Measurements from ENCODE around the gene LYSMD1. TPM values are rescaled to one million over a fixed set of nuclear protein-coding genes. Genes with fewer than 3 reads are reported as not detected.

The LYSMD1 gene
- total RNA-seq, 6 experiments from 2014 or later, result 5.0 to 6.6 (median 6.0) TPM

- Mint-ChIP-seq H3K36me3 (ENCODE audit: low read depth) (peaks cover 18% of the 10 kb centered on the region), H3K27me3 (ENCODE audit: insufficient read depth) (peaks cover 5% of the 10 kb centered on the region), H3K4me1 (ENCODE audit: low read depth) (peaks cover 24% of the 10 kb centered on the region), H3K27ac (peak overlapping the region; percentile 98), H3K4me3 (peak overlapping the region; percentile 100), H3K9me3 (no peaks in the 10 kb centered on the region)
- no peak for DNase-seq
- TF ChIP-seq CTCF (IDR thresholded peaks at IDR 0.05), result no peak
These were observed 1.4 kb upstream of the LYSMD1 start for GRCh38 chr1:151167116-151167515.

- peak overlapping the region; percentile 98 for H3K27ac Mint-ChIP-seq
- peak; percentile 80 for DNase-seq
- H3K9me3 Mint-ChIP-seq, result no peaks in the 10 kb centered on the region
- peaks cover 18% of the 10 kb centered on the region for H3K36me3 Mint-ChIP-seq (ENCODE audit: low read depth)
- H3K4me1 Mint-ChIP-seq (ENCODE audit: low read depth), result peaks cover 24% of the 10 kb centered on the region
- H3K4me3 Mint-ChIP-seq, result peak overlapping the region; percentile 100
- TF ChIP-seq CTCF (IDR thresholded peaks at IDR 0.05), result no peak
- peaks cover 3% of the 10 kb centered on the region for H3K27me3 Mint-ChIP-seq (ENCODE audit: insufficient read depth)
These were observed 829 bp upstream of the LYSMD1 start for GRCh38 chr1:151166505-151166956.

- Mint-ChIP-seq H3K27ac (peak overlapping the region; percentile 98), H3K4me1 (ENCODE audit: low read depth) (peaks cover 24% of the 10 kb centered on the region), H3K9me3 (no peaks in the 10 kb centered on the region), H3K4me3 (peak overlapping the region; percentile 100), H3K27me3 (ENCODE audit: insufficient read depth) (peaks cover 3% of the 10 kb centered on the region), H3K36me3 (ENCODE audit: low read depth) (peaks cover 18% of the 10 kb centered on the region)
- DNase-seq, result no peak
- no peak for TF ChIP-seq CTCF (IDR thresholded peaks at IDR 0.05)
These were observed 393 bp downstream of the LYSMD1 start for GRCh38 chr1:151165281-151165737.

- TF ChIP-seq CTCF (IDR thresholded peaks at IDR 0.05), result no peak
- no peak for DNase-seq
- Mint-ChIP-seq H3K9me3 (no peaks in the 10 kb centered on the region), H3K4me3 (peak overlapping the region; percentile 100), H3K36me3 (ENCODE audit: low read depth) (peaks cover 18% of the 10 kb centered on the region), H3K4me1 (ENCODE audit: low read depth) (peaks cover 24% of the 10 kb centered on the region), H3K27ac (peak overlapping the region; percentile 98), H3K27me3 (ENCODE audit: insufficient read depth) (peaks cover 3% of the 10 kb centered on the region)
These were observed 896 bp downstream of the LYSMD1 start for GRCh38 chr1:151164732-151165280.

- Mint-ChIP-seq H3K27me3 (ENCODE audit: insufficient read depth) (no peaks in the 10 kb centered on the region), H3K4me1 (ENCODE audit: low read depth) (peaks cover 5% of the 10 kb centered on the region), H3K9me3 (no peaks in the 10 kb centered on the region), H3K4me3 (no peak overlapping the region), H3K36me3 (ENCODE audit: low read depth) (no peaks in the 10 kb centered on the region), H3K27ac (no peak overlapping the region)
- no peak for DNase-seq
- TF ChIP-seq CTCF (IDR thresholded peaks at IDR 0.05), result no peak
These were observed 6.3 kb downstream of the LYSMD1 start for GRCh38 chr1:151159373-151159772.

Data from HFFc6 (cell line).